Cardiac muscle cell (in vitro differentiated cells and primary cell): ENCODE measurements around the gene SLC29A1. TPM values are rescaled to one million over a fixed set of nuclear protein-coding genes. Genes with fewer than 3 reads are reported as not detected.

Experiments
- DNase-seq, 2 donors: peaks; one replicate each; pipeline versions ENCODE4 v3.0.0 to v3.0.0-alpha.2; 2010 to 2017; ENCODE audit warnings: low read depth in 1 of 2, low spot score in 1 of 2
- H3K27ac ChIP-seq: fragments of 200-600 bp; sonication (generic); 2 replicates; pipeline ENCODE4 v1.5.1; 2016
- H3K27me3 ChIP-seq: fragments of 200-600 bp; sonication (generic); 2 replicates; pipeline ENCODE4 v1.6.0; 2016; ENCODE audit warnings: control low read depth
- H3K36me3 ChIP-seq: fragments of 200-600 bp; sonication (generic); 2 replicates; pipeline ENCODE4 v1.5.1; 2016; ENCODE audit warnings: control low read depth
- H3K4me1 ChIP-seq: fragments of 200-600 bp; sonication (generic); 2 replicates; pipeline ENCODE4 v1.8.1; 2017; ENCODE audit warnings: low read depth, mild to moderate bottlenecking, mixed run types
- H3K4me3 ChIP-seq: fragments of 200-600 bp; sonication (generic); 2 replicates; pipeline ENCODE4 v1.5.1; 2016; ENCODE audit warnings: mild to moderate bottlenecking
- H3K9me3 ChIP-seq: fragments of 200-600 bp; sonication (generic); 2 replicates; pipeline ENCODE4 v1.5.1; 2017; ENCODE audit warnings: low read depth, mild to moderate bottlenecking, control low read depth
- polyA plus RNA-seq: library from polyadenylated mRNA; unstranded; fragments of >200 nt; fragmentation: Nextera tagmentation; extraction: Ambion mirVana; gene quantifications from 2 replicates; pipeline ENCODE4 v1.2.1, GENCODE V29; 2016
- total RNA-seq: library from RNA; depleted of rRNA; stranded (reverse); fragments of >200 nt; gene quantifications from 2 replicates; pipeline ENCODE4 v1.2.3, GENCODE V29; 2016
- TF ChIP-seq, protein P1 (sequence below): IDR thresholded peaks from 2 replicates; pipeline ENCODE4 v1.5.1; 2012; ENCODE audit warnings: low read depth, mild to moderate bottlenecking, low read length

The SLC29A1 gene
- total and polyA plus RNA-seq, 2 experiments from 2014 or later, result 62.7 to 88.7 TPM

DNA sequence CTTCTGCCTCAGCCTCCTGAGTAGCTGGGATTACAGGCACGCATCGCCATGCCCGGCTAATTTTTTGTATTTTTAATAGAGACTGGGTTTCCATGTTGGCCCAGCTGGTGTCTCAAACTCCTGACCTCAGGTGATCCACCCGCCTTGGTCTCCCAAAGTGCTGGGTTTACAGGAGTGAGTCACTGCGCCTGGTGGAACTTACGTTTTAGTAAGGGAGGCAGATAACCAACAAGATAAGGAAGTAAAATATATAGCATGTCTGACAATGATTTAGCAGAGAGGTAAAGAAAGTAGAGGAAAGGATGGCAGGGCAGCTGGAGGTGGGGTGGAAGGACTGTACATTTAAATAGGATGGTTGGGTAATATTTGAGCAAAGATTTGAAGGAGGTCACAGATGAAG lies 19.4 kb upstream of the SLC29A1 start:
- Histone ChIP-seq H3K9me3 (no peaks in the 10 kb centered on the region), H3K4me3 (no peak overlapping the region), H3K4me1 (peaks cover 5% of the 10 kb centered on the region), H3K36me3 (no peaks in the 10 kb centered on the region), H3K27ac (no peak overlapping the region), H3K27me3 (no peaks in the 10 kb centered on the region)
- DNase-seq, result no peak
- TF ChIP-seq, protein P1, sequence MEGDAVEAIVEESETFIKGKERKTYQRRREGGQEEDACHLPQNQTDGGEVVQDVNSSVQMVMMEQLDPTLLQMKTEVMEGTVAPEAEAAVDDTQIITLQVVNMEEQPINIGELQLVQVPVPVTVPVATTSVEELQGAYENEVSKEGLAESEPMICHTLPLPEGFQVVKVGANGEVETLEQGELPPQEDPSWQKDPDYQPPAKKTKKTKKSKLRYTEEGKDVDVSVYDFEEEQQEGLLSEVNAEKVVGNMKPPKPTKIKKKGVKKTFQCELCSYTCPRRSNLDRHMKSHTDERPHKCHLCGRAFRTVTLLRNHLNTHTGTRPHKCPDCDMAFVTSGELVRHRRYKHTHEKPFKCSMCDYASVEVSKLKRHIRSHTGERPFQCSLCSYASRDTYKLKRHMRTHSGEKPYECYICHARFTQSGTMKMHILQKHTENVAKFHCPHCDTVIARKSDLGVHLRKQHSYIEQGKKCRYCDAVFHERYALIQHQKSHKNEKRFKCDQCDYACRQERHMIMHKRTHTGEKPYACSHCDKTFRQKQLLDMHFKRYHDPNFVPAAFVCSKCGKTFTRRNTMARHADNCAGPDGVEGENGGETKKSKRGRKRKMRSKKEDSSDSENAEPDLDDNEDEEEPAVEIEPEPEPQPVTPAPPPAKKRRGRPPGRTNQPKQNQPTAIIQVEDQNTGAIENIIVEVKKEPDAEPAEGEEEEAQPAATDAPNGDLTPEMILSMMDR, result no peak

DNA sequence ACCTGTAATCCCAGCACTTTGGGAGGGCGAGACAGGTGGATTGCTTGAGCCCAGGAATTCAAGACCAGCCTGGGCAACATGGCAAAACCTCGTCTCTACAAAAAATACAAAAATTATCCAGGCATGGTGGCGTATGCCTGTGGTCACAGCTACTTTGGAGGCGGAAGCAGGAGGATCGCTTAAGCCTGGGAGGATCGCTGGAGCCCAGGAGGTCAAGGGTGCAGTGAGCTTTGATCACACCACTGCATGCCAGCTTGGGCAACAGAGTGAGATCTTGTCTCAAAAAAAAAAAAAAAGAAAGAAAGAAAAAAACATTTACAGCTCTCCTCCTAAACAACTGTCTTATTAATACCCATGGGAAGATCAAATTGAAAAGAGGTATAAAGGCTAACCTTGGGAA lies 15.4 kb upstream of the SLC29A1 start:
- no peak for DNase-seq
- Histone ChIP-seq H3K4me3 (no peak overlapping the region), H3K36me3 (no peaks in the 10 kb centered on the region), H3K27me3 (no peaks in the 10 kb centered on the region), H3K9me3 (no peaks in the 10 kb centered on the region), H3K27ac (no peak overlapping the region), H3K4me1 (peaks cover 5% of the 10 kb centered on the region)
- TF ChIP-seq, protein P1, result no peak

DNA sequence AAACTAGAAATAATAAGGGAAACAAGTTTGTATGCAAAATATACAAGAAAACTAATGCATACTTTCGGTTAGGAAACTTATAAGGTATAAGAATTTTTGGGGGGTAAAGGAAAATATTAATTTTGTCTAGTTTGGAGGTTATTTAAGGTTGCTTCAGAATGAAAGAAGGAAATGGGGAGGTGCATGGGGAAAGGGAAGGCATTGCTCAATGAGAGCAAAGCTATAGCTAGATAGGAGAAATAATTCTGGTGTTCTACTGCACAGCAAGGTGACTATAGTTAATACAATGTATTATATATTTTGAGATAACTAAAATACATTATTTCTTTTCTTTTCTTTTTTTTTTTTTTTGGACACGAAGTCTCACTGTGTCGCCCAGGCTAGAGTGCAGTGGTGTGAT lies 12.1 kb upstream of the SLC29A1 start:
- DNase-seq, result no peak
- TF ChIP-seq, protein P1, result no peak
- no peak overlapping the region for H3K27ac ChIP-seq
- no peaks in the 10 kb centered on the region for H3K9me3 ChIP-seq
- no peak overlapping the region for H3K4me3 ChIP-seq
- no peaks in the 10 kb centered on the region for H3K36me3 ChIP-seq
- no peaks in the 10 kb centered on the region for H3K27me3 ChIP-seq
- H3K4me1 ChIP-seq, result peaks cover 5% of the 10 kb centered on the region

DNA sequence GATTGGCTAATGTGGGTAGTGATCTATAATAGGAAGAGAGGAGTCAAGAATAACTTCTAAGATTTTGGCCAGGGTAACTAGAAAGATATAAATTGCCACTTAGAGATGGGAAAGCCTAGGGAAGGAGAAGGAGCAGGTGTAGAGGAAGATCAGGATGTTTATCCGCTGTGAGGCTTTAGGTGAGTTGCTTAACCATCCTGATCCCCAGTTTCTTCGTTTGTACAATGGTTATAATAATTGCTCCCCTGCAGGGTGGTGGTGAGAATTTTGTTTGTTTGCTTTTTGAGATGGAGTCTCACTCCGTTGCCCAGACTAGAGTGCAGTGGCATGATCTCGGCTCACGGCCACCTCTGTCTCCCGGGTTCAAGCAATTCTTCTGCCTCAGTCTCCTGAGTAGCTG lies 9.1 kb upstream of the SLC29A1 start:
- no peak for DNase-seq
- Histone ChIP-seq H3K9me3 (no peaks in the 10 kb centered on the region), H3K27ac (no peak overlapping the region), H3K4me3 (no peak overlapping the region), H3K36me3 (no peaks in the 10 kb centered on the region), H3K4me1 (peaks cover 11% of the 10 kb centered on the region), H3K27me3 (no peaks in the 10 kb centered on the region)
- TF ChIP-seq, protein P1, result no peak

DNA sequence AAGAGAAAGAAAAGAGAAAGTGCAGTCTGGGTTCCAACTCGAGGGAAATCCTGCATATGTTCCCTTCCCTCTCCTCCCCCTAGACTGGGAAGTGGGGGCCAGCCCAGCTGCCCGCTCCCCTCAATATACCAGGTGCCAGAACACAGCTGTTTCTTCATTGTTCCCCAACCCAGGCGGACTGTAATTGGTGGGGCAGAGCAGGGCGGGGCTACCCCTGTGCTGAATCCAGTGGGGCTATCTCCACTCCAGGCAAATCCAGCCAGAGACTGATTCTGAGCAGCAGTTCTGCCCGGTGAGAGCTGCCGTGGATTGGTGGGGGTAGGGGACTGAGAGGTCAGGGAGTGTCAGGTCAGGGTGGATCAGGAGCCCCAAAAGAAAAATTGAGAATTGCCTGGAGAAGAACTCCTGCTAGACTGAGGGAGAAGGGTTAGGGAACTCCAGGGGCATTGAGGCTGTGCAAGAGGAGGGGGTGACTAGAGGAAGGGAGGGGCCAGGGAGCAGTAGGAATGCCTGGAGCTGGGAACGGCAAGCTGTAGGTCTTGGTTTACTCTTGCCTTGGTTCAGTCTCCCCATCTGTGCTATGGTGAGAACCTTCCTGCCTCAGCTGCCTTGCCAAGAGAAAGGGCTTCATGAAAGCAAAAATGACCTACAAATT lies 6.6 kb upstream of the SLC29A1 start, which contains the start of gene MYMX:
Gene MYMX, plus strand, starts transcription at position 250 of the 655 bp plus-strand sequence. CDS start 546 bp downstream, outside the sequence.
- Histone ChIP-seq H3K4me1 (peaks cover 11% of the 10 kb centered on the region), H3K27me3 (no peaks in the 10 kb centered on the region), H3K36me3 (no peaks in the 10 kb centered on the region), H3K4me3 (no peak within 1 kb of the TSS), H3K27ac (no peak within 1 kb of the TSS), H3K9me3 (no peaks in the 10 kb centered on the region)
- TF ChIP-seq, protein P1, result no peak
- no peak for DNase-seq
